ENCODE measurements around the gene TOX2.
A peak's percentile ranks its signal among the peaks of the same experiment; 100 is the strongest.

Gene TOX2

GRCh38 chr20:44057698-44058675, 143.3 kb downstream of the TOX2 start:
- DNase-seq (ENCODE audit: low read depth): no peak

GRCh38 chr20:44064501-44065400, 150.1 kb downstream of the TOX2 start:
- DNase-seq (ENCODE audit: low read depth): no peak

GRCh38 chr20:44065401-44066340, 151.0 kb downstream of the TOX2 start:
- no peak for DNase-seq (ENCODE audit: low read depth)

GRCh38 chr20:44066645-44067606, 152.3 kb downstream of the TOX2 start:
- DNase-seq (ENCODE audit: low read depth): no peak

GRCh38 chr20:44067650-44068081, 153.0 kb downstream of the TOX2 start:
- DNase-seq (ENCODE audit: low read depth): no peak

GRCh38 chr20:44068316-44069201, 153.9 kb downstream of the TOX2 start:
- DNase-seq (ENCODE audit: low read depth): no peak

- no peak for DNase-seq (ENCODE audit: low read depth)
These were observed 154.8 kb downstream of the TOX2 start for GRCh38 chr20:44069203-44070011.

GRCh38 chr20:44070139-44070900, 155.7 kb downstream of the TOX2 start:
- no peak for DNase-seq (ENCODE audit: low read depth)

GRCh38 chr20:44071057-44071456, 156.4 kb downstream of the TOX2 start:
- no peak for DNase-seq (ENCODE audit: low read depth)

GRCh38 chr20:44071526-44072111, 157.0 kb downstream of the TOX2 start:
- no peak for DNase-seq (ENCODE audit: low read depth)

GRCh38 chr20:44072384-44072783, 157.7 kb downstream of the TOX2 start:
- DNase-seq (ENCODE audit: low read depth): no peak

GRCh38 chr20:44073011-44073674, 158.5 kb downstream of the TOX2 start:
- DNase-seq (ENCODE audit: low read depth): no peak

GRCh38 chr20:44073675-44074071, 159.0 kb downstream of the TOX2 start:
- DNase-seq (ENCODE audit: low read depth): no peak

GRCh38 chr20:44074252-44075151, 159.8 kb downstream of the TOX2 start:
- peak; percentile 76 for DNase-seq (ENCODE audit: low read depth)

GRCh38 chr20:44075191-44075949, 160.7 kb downstream of the TOX2 start:
- no peak for DNase-seq (ENCODE audit: low read depth)

Data from ELR (cell line).